Measurements from ENCODE around the gene CCNK.

GRCh38 chr14:99530407-99531155, 49.4 kb downstream of the CCNK start:
- TF ChIP-seq EZH2 (IDR thresholded peaks at IDR 0.05; ENCODE audit: insufficient read depth, poor library complexity, severe bottlenecking): no peak
- TF ChIP-seq EZH2phosphoT487 (IDR thresholded peaks at IDR 0.05; ENCODE audit: insufficient read depth, low read depth): no peak
